GM19351 (cell line): Measurements from ENCODE around the gene GRIN3A.

Experiments used
- ATAC-seq: cut with Tn5 transposase; IDR thresholded peaks from one replicate; pipeline ENCODE4 v1.9.1; 2021; ENCODE audit warnings: mild to moderate bottlenecking, moderate library complexity; ENCODE audit not compliant: unreplicated experiment

GRIN3A gene

DNA sequence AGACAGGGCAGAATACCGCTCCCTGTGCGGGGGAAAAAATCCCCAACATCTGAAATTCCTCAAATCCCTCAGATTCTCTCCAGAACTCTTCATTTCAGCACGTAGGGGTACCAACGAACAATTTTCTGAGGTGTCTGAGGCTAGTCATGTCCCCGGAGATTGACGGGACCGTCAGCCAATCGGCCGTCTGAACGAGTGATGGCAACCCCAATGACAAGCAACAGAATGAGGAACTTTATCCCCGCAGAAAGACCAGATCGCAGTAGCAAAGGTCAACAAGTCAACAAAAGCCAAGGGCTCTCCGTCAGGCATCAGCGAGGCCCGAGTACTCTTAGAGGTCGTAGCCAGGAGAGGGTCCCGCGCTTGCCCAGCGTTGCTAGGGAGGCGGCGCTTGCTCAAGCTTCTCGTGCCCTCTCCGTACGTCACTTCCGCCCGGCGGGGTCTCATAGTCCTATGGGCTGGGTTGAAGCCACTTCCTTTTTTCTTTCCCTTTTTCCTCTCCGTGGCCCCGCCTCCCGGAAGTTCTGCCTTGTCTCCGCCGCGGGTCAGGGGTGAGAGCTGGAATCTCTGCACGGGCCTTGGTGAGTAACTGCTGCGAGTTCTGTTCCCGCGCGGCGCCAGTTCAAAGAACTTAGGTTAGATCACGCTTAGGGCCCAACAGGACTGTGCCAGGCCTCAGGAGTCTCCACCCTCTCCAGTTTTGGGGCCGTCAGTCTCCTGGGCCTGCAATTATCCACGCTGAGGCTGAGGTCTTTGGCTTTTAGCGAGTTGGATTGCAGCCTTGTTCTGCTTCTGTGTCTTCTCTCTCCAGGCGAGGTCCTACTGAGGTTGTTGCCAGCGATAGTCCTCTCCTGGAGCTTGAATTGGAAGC is 204.9 kb downstream of the GRIN3A start, which contains the start of gene RNF20:
Gene RNF20, plus strand, starts transcription at position 520 of the 871 bp plus-strand sequence. CDS start 1,571 bp downstream, outside the sequence.
- peak; percentile 93 for ATAC-seq

DNA sequence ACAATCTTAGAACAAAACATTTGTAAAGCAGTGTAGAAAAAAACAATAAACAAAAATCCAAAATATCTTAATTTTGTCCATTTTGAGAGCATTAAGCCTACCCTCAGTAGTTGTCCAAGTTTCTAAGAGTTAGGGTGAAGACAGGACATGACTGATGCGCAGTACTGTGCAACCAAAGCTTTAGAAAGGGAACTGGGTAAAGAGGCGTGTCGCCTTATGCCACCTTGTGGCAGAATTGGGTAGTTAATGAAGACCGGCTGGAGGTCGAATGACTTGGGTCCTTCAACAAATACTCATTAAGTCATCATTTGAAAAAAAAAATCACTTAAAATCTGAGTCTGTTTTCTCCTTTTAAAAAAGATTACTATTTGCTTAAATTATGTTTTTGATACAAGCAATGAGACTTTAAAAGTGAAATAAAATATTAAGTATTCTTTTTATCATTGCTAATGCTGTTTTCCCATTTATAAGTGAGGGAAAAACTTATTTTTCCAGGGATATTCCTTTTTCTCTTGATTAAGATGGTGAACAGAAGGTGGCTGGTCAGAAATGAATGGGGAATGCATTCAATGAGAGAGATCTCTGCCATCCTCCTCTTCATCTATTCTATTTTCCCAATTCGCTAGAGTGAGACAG is 208.3 kb downstream of the GRIN3A start:
- peak; percentile 47 for ATAC-seq

DNA sequence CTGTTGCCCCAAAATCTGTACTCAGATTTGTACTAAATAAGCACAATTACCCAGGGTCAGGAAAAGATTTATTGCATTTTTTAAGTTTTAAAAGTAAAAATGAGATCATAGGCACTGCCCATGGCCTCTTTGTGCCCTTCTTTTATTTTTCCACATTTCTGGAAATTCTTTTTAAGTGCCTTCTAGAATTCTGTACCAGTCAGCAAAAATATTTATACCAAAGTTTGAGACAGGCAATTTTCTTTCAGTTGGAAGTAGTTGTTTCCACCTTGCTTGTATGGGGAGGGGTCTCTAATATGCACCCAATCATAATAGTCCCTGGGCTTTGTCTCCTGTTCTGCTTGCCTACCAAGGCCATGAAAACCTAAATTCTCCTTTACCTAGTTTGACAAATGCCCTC is 210.4 kb downstream of the GRIN3A start:
- no peak for ATAC-seq

- no peak for ATAC-seq
Observed at GRCh38 chr9:101527066-101527465, 211.4 kb downstream of the GRIN3A start.

- no peak for ATAC-seq
Observed at GRCh38 chr9:101524371-101524770, 214.1 kb downstream of the GRIN3A start.
